Fibroblast of gingiva (primary cell): ENCODE measurements around the gene MEGF11.

Source experiments
- DNase-seq: peaks from one replicate; pipeline ENCODE4 v3.0.0-alpha.2; 2011; ENCODE audit warnings: low read depth

MEGF11 gene

GRCh38 chr15:66089509-66089908 is 164.0 kb downstream of the MEGF11 start:
- no peak for DNase-seq

- no peak for DNase-seq
Observed at GRCh38 chr15:66089049-66089448, 164.5 kb downstream of the MEGF11 start.

GRCh38 chr15:66085128-66085527 is 168.4 kb downstream of the MEGF11 start:
- no peak for DNase-seq

- no peak for DNase-seq
Observed at GRCh38 chr15:66084704-66085103, 168.8 kb downstream of the MEGF11 start.

- peak; percentile 23 for DNase-seq
Observed at GRCh38 chr15:66080717-66081398, 172.7 kb downstream of the MEGF11 start.

GRCh38 chr15:66078929-66079275 is 174.6 kb downstream of the MEGF11 start:
- no peak for DNase-seq

- no peak for DNase-seq
Observed at GRCh38 chr15:66078196-66078928, 175.2 kb downstream of the MEGF11 start.

GRCh38 chr15:66077320-66077663 is 176.3 kb downstream of the MEGF11 start:
- DNase-seq: no peak

- DNase-seq: no peak
Observed at GRCh38 chr15:66076591-66077319, 176.8 kb downstream of the MEGF11 start.

GRCh38 chr15:66075947-66076346 is 177.6 kb downstream of the MEGF11 start:
- DNase-seq: no peak

- DNase-seq: no peak
Observed at GRCh38 chr15:66072616-66073361, 180.8 kb downstream of the MEGF11 start.

GRCh38 chr15:66071921-66072295 is 181.6 kb downstream of the MEGF11 start:
- DNase-seq: peak; percentile 30

- DNase-seq: peak; percentile 52
Observed at GRCh38 chr15:66071160-66071920, 182.2 kb downstream of the MEGF11 start.

- no peak for DNase-seq
Observed at GRCh38 chr15:66070220-66070934, 183.2 kb downstream of the MEGF11 start.

GRCh38 chr15:66069751-66070150 is 183.8 kb downstream of the MEGF11 start:
- DNase-seq: no peak

- no peak for DNase-seq
Observed at GRCh38 chr15:66068801-66069200, 184.7 kb downstream of the MEGF11 start.

- no peak for DNase-seq
Observed at GRCh38 chr15:66067687-66068086, 185.9 kb downstream of the MEGF11 start.

- no peak for DNase-seq
Observed at GRCh38 chr15:66066481-66066880, 187.1 kb downstream of the MEGF11 start.

- DNase-seq: no peak
Observed at GRCh38 chr15:66066005-66066404, 187.5 kb downstream of the MEGF11 start.

GRCh38 chr15:66065325-66065724 is 188.2 kb downstream of the MEGF11 start:
- no peak for DNase-seq

- DNase-seq: no peak
Observed at GRCh38 chr15:66063147-66063546, 190.4 kb downstream of the MEGF11 start.
